Stimulated activated naive B cell treated with anti-CD40 and anti-IgM and Interleukin-4, amounts not matched to agents 10 μg/mL and 1 μg/mL and 100 μg/mL, for 72 hours (primary cell): ENCODE results near the gene CRTC2.
"Not testable (repeated sequence)": the region's sequence is repeated elsewhere in the genome, so short reads cannot be mapped to it uniquely, and the experiment has no call there.

Experiments
- ATAC-seq, 2 donors: fragments of 150-1000 bp; cut with Tn5 transposase; replicated peaks; 2 replicates each; pipeline ENCODE4 v1.10.0; 2021; ENCODE audit warnings: moderate library complexity in 1 of 2
- DNase-seq: peaks from one replicate; pipeline ENCODE4 v3.0.0; 2021
- H3K27ac Mint-ChIP-seq: one replicate; pipeline ENCODE4 v1.8.0; 2022; ENCODE audit warnings: mild to moderate bottlenecking, mixed read lengths
- H3K27me3 Mint-ChIP-seq, 2 donors: one replicate each; pipeline ENCODE4 v1.8.0; 2022; ENCODE audit warnings: mixed read lengths in 2 of 2
- H3K36me3 Mint-ChIP-seq, 2 donors: one replicate each; pipeline ENCODE4 v1.8.0; 2022; ENCODE audit warnings: mixed read lengths in 2 of 2, mild to moderate bottlenecking in 1 of 2
- H3K4me1 Mint-ChIP-seq, 2 donors: one replicate each; pipeline ENCODE4 v1.8.0; 2022; ENCODE audit warnings: mixed read lengths in 2 of 2, mild to moderate bottlenecking in 1 of 2
- H3K4me3 Mint-ChIP-seq, 2 donors: one replicate each; pipeline ENCODE4 v1.8.0; 2022; ENCODE audit warnings: mild to moderate bottlenecking in 2 of 2, mixed read lengths in 2 of 2, moderate library complexity in 1 of 2
- H3K9me3 Mint-ChIP-seq, 2 donors: one replicate each; pipeline ENCODE4 v1.8.0; 2022; ENCODE audit warnings: mixed read lengths in 2 of 2, mild to moderate bottlenecking in 1 of 2

CRTC2 gene

DNA sequence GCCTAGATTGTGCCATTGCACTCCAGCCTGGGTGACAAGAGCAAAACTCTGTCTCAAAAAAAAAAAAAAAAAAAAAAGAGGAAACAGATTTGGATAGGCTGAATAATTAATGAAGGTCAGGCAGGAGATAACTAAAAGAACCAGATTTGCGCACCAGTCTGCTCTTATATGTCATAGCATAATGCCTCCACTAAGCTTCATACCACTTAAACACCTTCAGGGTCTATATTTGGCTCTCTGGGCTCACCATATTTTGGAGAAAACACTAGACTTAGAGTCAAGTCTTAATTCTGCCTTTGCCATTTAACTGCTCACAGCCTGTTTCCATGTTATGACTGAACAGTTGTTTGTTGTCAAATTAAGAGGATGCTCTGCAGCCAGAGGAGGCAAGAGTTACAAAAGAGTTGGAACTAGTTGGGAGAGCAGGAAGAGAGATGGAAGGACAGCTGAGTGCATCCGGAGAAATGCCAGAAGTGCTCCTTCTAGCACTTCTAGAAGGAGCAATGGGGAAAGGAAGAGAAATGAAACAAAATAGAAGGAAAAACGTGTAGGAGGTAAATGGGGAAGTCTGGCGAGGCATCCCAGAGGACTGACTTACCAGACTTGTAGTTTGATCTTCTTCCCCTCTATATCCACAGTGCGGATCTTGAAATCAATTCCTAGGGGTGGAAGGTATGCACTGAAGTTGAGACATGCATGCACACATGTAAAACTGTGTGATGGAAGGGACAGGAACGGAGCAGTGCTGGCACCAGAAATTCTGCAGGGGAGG is 25.9 kb upstream of the CRTC2 start:
- peak in 1 of 2 donors; percentile 8 for ATAC-seq
- Mint-ChIP-seq H3K4me3 (peak overlapping the region; percentile 1 to 6), H3K9me3 (no peaks in the 10 kb centered on the region), H3K4me1 (peaks cover 26 to 39% of the 10 kb centered on the region in 2 donors), H3K27ac (no peak overlapping the region), H3K36me3 (peaks cover 6 to 12% of the 10 kb centered on the region in 2 donors), H3K27me3 (no peaks in the 10 kb centered on the region)
- no peak for DNase-seq

DNA sequence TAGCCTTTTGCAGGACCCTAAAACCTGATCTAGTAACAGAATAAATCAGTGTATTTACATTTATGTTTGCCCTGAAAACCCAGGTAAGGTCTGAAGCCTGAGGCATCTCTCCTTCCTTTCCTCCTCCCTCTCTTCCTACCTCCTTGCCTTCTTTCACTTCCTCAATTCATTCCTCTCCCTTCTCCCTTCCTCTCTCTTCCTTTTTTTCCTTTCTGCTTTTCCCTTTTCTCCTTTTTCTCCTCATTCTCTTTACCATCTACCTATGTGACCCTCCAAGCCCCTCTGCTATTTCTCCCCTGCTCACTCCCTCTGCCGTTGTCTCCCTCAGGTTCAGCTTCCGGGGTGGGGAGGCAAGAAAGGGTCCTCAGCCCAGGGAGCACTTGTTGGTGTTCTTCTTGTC is 23.3 kb upstream of the CRTC2 start:
- not testable (repeated sequence) for ATAC-seq, H3K27me3 Mint-ChIP-seq, H3K9me3 Mint-ChIP-seq, H3K4me3 Mint-ChIP-seq, DNase-seq
- Mint-ChIP-seq H3K27ac (peak overlapping the region; percentile 20), H3K36me3 (peaks cover 9 to 20% of the 10 kb centered on the region in 2 donors), H3K4me1 (peaks cover 26 to 47% of the 10 kb centered on the region in 2 donors)

DNA sequence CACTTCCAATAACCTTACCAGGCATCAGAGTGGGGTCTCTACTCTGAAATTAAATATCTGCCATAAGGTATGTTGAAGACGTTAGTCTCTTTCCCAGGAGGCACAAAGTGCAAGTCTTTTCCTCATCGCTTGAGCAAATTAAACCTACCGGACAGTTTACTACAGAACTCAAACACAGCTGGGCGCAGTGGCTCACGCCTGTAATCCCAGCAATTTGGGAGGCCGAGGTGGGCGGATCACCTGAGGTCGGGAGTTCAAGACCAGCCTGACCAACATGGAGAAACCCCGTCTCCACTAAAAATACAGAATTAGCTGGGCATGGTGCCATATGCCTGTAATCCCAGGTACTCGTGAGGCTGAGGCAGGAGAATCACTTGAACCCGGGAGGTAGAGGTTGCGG is 20.7 kb upstream of the CRTC2 start:
- H3K4me3 Mint-ChIP-seq, H3K27ac Mint-ChIP-seq: not testable (repeated sequence)
- H3K36me3 Mint-ChIP-seq = peaks cover 24 to 41% of the 10 kb centered on the region in 2 donors

DNA sequence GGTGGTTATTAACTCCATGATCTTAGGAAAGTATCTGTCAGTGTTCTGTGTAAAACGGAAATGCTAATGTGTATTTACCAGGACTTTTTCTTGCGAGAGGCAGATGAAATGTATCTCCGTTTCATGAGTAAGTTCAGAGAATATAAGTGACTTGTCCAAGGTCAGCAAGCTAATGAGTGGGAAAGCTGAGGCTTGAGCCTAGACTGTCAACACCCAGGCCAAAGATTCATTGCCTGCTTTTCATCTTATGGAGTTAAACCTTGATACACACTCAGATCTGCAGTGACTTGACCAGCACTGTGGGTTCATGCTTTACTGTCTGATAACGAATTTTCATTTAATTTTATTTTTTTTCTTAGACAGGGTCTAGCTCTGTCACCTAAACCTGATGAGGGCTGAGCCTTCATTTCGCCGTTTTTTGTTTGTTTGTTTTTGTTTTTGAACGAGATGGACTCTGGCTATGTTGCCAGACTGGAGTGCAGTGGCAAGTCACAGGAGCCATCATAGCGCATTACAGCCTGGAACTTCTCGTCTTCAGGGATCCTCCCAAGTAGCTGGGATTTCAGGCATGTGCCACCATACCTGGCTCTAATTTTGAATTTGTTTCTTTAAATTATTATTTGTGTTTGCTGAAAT is 20.0 kb upstream of the CRTC2 start:
- peak overlapping the region; percentile 92 for H3K27ac Mint-ChIP-seq
- peaks cover 28 to 44% of the 10 kb centered on the region in 2 donors for H3K36me3 Mint-ChIP-seq

More for the DNA sequence above, 20.7 kb upstream of the CRTC2 start:
- not testable (repeated sequence) for ATAC-seq, H3K27me3 Mint-ChIP-seq, H3K9me3 Mint-ChIP-seq, DNase-seq
- peaks cover 21 to 48% of the 10 kb centered on the region in 2 donors for H3K4me1 Mint-ChIP-seq

DNA sequence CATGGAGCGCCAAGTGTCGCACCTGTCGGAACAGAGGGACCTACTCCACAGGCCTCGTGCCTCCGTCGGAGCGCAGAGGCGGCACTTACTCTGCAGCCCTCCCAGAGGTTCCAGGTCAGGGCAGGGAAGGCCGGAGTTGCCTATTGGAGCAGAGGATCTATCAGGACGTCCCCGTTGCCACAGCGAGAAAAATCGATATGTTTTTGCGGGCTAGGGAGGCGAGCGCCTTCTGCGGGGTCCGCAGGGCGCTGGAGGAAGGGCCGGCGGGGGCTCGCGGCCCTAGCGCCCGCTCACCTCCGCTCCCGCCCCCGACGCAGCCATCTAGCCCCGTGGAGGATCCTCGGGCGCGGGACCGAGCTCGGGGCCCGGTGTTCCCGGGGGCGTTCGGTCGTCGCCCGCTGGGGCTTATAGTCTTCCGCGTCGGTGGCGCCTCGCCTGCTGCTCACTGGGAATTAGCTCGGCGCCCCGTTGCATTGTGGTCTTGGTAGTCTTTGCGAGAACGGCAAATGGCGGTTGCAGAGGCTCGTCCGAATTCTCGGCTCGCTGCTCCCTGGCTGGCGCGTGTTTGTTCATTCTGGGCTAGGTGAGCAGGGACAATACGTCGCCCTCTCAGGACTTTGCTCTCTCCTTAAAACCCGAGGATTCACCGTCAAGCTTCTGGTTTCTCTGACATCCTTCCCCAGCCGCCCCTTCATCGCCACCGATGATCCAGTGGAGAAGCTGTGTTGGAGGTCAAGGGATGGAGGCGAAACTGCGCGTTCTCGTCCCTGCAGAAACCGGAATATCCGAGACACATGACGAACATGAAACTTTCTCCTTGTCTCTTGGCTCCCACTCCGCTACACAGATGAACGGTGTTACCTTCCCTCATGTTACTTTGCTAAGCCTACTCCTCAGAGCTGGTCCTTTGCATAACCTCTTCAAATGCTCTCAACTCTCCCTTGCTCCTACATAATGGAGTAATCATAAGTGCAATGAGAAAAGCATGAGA is 19.1 kb upstream of the CRTC2 start, which contains the start of gene JTB:
JTB (minus strand) TSS at position 425 of the 991 bp plus-strand sequence; CDS start at position 3, 422 bp downstream.
- H3K9me3 Mint-ChIP-seq = no peaks in the 10 kb centered on the region
- peaks cover 23 to 61% of the 10 kb centered on the region in 2 donors for H3K4me1 Mint-ChIP-seq

More for the DNA sequence above, 20.0 kb upstream of the CRTC2 start:
- no peaks in the 10 kb centered on the region for H3K27me3 Mint-ChIP-seq
- H3K4me3 Mint-ChIP-seq = peak overlapping the region; percentile 97 to 98
- H3K9me3 Mint-ChIP-seq = no peaks in the 10 kb centered on the region
- ATAC-seq = no peak
- DNase-seq = no peak
- peaks cover 22 to 55% of the 10 kb centered on the region in 2 donors for H3K4me1 Mint-ChIP-seq

DNA sequence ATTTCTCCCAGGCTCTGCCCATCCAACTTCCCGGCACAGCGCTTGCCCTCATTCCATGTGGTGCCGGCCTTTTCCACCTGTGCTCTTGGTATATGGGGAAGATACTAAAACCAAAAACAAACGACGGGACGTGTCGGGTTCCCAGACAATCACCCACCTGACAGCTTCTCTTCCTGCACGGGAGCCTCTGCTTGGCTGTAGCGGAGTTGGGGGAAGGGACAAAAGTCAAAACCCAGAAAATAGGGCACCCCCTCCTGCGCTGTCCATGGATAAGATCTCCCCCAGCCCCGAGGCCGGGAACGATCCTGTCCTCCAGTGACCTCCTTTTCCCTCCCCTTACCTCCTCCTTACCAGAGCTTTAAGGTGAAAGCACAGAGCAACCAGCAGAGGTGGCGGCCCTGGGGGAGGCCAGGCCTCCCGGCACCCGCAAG is 18.4 kb upstream of the CRTC2 start:
- H3K27ac Mint-ChIP-seq = peak overlapping the region; percentile 98
- H3K9me3 Mint-ChIP-seq = no peaks in the 10 kb centered on the region
- H3K36me3 Mint-ChIP-seq = peaks cover 30 to 50% of the 10 kb centered on the region in 2 donors
- no peak for ATAC-seq
- peak overlapping the region; percentile 97 to 98 for H3K4me3 Mint-ChIP-seq
- DNase-seq = no peak
- no peaks in the 10 kb centered on the region for H3K27me3 Mint-ChIP-seq
- H3K4me1 Mint-ChIP-seq = peaks cover 24 to 59% of the 10 kb centered on the region in 2 donors

More for the DNA sequence above, 19.1 kb upstream of the CRTC2 start, which contains the start of gene JTB:
- DNase-seq (peak; percentile 70), ATAC-seq (peak; percentile 95 to 97)
- peaks cover 30 to 46% of the 10 kb centered on the region in 2 donors for H3K36me3 Mint-ChIP-seq
- H3K27ac Mint-ChIP-seq = peak within 1 kb of the TSS; percentile 98
- H3K4me3 Mint-ChIP-seq = peak within 1 kb of the TSS; percentile 97 to 98
- no peaks in the 10 kb centered on the region for H3K27me3 Mint-ChIP-seq

DNA sequence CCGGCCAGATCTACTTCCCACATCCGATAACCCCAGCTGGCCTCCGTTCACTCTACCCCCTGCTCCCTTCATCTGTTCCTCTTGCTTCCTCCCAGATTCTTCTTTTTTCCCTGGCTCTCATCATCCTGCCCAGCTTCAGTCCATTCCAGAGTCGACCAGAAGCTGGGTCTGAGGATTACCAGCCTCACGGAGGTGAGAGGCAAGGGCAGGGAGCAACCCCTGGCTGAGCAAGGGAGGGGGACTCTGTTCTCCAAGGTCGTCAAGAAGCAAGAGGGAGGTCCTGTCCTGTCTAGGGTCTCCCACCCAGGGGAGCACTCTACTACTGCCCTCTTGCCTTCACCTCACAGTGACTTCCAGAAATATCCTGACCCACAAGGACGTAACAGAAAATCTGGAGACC is 15.1 kb upstream of the CRTC2 start:
- peak overlapping the region; percentile 51 for H3K27ac Mint-ChIP-seq

DNA sequence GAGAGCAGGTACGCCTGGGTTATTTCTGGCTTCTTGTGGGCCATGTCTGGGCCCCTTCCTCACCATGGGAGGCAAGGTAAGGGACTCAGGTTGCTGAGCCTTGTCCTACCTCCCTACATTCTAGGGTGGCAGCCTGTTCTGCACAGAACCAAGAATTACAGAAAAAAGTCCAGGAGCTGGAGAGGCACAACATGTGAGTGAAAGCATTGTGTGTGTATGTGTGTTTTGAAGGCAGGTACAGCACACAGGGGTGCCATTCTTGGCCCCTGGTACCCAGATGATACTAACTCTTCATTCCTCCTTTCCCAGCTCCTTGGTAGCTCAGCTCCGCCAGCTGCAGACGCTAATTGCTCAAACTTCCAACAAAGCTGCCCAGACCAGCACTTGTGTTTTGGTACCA is 14.7 kb upstream of the CRTC2 start:
- no peaks in the 10 kb centered on the region for H3K27me3 Mint-ChIP-seq
- ATAC-seq (no peak), DNase-seq (no peak)
- H3K9me3 Mint-ChIP-seq = no peaks in the 10 kb centered on the region
- H3K4me3 Mint-ChIP-seq = no peak overlapping the region
- peaks cover 29 to 44% of the 10 kb centered on the region in 2 donors for H3K36me3 Mint-ChIP-seq
- peaks cover 30 to 61% of the 10 kb centered on the region in 2 donors for H3K4me1 Mint-ChIP-seq
- H3K27ac Mint-ChIP-seq = peak overlapping the region; percentile 68

More for the DNA sequence above, 15.1 kb upstream of the CRTC2 start:
- Mint-ChIP-seq H3K36me3 (peaks cover 29 to 44% of the 10 kb centered on the region in 2 donors), H3K27me3 (no peaks in the 10 kb centered on the region), H3K4me1 (peaks cover 29 to 61% of the 10 kb centered on the region in 2 donors), H3K9me3 (no peaks in the 10 kb centered on the region), H3K4me3 (no peak overlapping the region)
- DNase-seq (no peak), ATAC-seq (no peak)

DNA sequence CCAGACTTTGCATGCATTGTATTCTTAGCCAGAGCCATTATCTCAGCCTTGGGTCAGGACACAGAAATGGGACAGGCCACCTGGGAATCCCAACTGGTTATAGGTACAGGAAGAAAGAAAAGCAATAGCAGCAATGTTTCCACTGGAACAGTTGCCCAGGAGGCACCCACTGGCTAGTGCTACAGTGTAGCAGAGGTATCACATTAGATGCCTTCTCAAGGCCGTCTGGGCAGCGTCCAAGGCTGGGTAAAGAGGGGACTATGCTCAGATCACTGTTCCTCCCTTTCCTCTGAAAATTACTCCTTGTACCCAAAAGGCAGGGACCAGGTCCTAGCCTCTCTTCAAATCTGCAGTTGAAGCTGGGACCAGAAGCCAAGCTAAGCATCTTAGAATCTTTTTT is 11.9 kb upstream of the CRTC2 start:
- no peak overlapping the region for H3K4me3 Mint-ChIP-seq
- ATAC-seq (no peak), DNase-seq (no peak)
- H3K27me3 Mint-ChIP-seq = no peaks in the 10 kb centered on the region
- H3K36me3 Mint-ChIP-seq = peaks cover 17 to 32% of the 10 kb centered on the region in 2 donors
- no peaks in the 10 kb centered on the region for H3K9me3 Mint-ChIP-seq
- H3K27ac Mint-ChIP-seq = no peak overlapping the region
- peaks cover 30 to 61% of the 10 kb centered on the region in 2 donors for H3K4me1 Mint-ChIP-seq

DNA sequence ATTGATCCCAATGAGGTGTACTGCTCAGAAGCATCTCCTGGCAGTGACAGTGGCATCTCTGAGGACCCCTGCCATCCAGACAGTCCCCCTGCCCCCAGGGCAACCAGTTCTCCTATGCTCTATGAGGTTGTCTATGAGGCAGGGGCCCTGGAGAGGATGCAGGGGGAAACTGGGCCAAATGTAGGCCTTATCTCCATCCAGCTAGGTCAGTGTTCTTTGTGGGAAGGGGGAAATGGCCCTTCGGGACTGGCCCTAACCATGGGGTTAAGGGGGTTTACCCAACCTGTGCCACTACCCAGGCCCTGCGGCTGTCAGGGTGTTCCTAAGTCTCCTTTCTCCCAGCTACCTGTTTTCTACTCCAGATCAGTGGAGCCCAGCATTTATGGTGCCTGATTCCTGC is 10.6 kb upstream of the CRTC2 start:
- peak overlapping the region; percentile 81 for H3K27ac Mint-ChIP-seq
- no peaks in the 10 kb centered on the region for H3K27me3 Mint-ChIP-seq
- DNase-seq (no peak), ATAC-seq (no peak)
- peaks cover 14 to 23% of the 10 kb centered on the region in 2 donors for H3K36me3 Mint-ChIP-seq
- no peaks in the 10 kb centered on the region for H3K9me3 Mint-ChIP-seq
- H3K4me1 Mint-ChIP-seq = peaks cover 27 to 55% of the 10 kb centered on the region in 2 donors
- H3K4me3 Mint-ChIP-seq = peak overlapping the region; percentile 95 to 98

DNA sequence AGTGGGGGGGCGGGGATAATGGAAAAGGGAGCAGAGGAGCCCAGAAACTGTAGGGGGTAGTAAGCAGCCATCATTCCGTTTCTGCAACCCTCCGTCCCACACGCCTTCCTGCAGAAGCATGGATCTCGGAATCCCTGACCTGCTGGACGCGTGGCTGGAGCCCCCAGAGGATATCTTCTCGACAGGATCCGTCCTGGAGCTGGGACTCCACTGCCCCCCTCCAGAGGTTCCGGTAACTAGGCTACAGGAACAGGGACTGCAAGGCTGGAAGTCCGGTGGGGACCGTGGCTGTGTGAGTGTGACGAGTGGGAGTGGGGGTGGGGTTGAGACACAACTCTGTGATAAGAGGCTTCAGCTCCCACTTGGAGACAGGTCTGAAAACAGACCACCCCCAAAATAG is 10.0 kb upstream of the CRTC2 start:
- H3K36me3 Mint-ChIP-seq = peaks cover 11 to 21% of the 10 kb centered on the region in 2 donors
- H3K27me3 Mint-ChIP-seq = no peaks in the 10 kb centered on the region
- H3K27ac Mint-ChIP-seq = no peak overlapping the region
- no peaks in the 10 kb centered on the region for H3K9me3 Mint-ChIP-seq
- peak overlapping the region; percentile 95 to 98 for H3K4me3 Mint-ChIP-seq
- H3K4me1 Mint-ChIP-seq = peaks cover 29 to 50% of the 10 kb centered on the region in 2 donors
- ATAC-seq = no peak
- DNase-seq = no peak

DNA sequence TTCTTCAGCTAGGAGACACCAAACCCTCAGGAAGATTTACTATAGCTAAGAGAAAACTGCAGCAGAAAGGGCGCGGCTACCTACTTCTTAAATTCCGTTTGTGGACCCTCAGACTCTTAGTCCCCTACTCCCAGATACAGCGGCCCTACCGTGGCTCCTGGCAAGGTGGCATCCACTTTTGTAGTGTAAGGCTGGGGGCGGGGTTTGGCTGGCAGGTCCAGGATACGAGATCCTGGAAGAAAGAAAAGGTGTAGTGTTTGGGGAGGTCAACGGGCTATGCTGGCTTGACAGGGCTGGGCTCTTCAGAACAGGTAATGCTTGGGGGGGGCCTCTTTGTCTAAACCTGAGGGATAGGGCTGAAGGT is 9.6 kb upstream of the CRTC2 start:
- H3K9me3 Mint-ChIP-seq = no peaks in the 10 kb centered on the region
- peaks cover 8 to 19% of the 10 kb centered on the region in 2 donors for H3K36me3 Mint-ChIP-seq
- DNase-seq = no peak
- H3K27ac Mint-ChIP-seq = peak overlapping the region; percentile 99
- no peak for ATAC-seq
- H3K27me3 Mint-ChIP-seq = no peaks in the 10 kb centered on the region
- peak overlapping the region; percentile 95 to 98 for H3K4me3 Mint-ChIP-seq
- peaks cover 29 to 48% of the 10 kb centered on the region in 2 donors for H3K4me1 Mint-ChIP-seq

DNA sequence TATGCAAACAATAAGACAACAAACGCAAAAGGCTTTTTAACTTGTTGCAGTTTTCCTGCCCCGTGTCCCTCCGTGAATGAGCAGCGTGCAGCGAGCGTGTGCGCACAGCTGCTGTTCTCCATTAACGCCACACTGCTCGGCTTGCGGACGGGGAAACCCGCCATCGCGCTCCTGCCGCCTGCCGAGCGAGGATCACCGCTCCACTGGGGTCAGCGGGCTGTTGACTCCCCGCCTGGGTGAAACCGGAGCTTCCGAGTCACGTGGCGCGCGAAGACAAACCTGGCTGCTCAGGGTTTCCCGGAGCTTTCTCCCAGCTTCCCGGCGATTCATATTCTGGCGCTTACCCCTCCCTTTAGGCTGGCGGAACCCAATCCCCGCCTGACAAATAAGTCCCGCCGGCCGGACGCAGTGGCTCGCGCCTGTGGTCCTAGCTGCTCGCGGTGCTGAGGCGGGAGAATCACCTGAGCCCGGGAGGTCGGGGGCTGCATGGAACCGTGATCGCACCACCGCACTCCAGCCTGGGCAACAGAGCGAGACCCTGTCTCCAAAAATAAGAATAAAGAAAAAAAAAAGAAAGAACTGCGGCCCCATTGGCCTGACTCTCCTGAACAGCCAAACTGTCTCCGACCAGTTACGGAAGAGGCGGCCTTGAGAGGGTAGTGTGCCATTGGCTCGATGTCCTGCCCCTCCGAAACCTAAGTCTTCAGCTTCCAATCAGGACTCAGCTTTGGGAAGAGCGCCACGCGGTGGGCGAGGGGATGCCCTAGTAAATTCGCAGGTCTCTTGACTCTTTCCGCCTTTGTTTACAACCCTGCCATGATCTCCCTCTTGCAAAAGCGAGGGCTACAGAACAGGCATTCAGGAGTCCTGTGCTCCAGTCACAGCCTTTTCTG is 8.9 kb upstream of the CRTC2 start, which contains the start of gene CREB3L4:
CREB3L4 (plus strand) TSS at position 796 of the 893 bp plus-strand sequence. CDS start 624 bp downstream, outside the sequence.
- peak; percentile 86 to 87 for ATAC-seq
- Mint-ChIP-seq H3K4me3 (peak within 1 kb of the TSS; percentile 95 to 98), H3K27me3 (no peaks in the 10 kb centered on the region), H3K4me1 (peaks cover 31 to 49% of the 10 kb centered on the region in 2 donors), H3K9me3 (no peaks in the 10 kb centered on the region), H3K27ac (peak within 1 kb of the TSS; percentile 99), H3K36me3 (peaks cover 7 to 21% of the 10 kb centered on the region in 2 donors)
- DNase-seq = peak; percentile 86
